Neural crest cell (in vitro differentiated cells): ENCODE results near the gene LMAN1L. TPM values are rescaled to one million over a fixed set of nuclear protein-coding genes. Genes with fewer than 3 reads are reported as not detected.

Experiments
- DNase-seq: peaks from one replicate; pipeline ENCODE4 v3.0.0; 2021; ENCODE audit warnings: low read depth, mixed read lengths, low spot score
- H3K27ac Mint-ChIP-seq: one replicate; pipeline ENCODE4 v1.8.0; 2021; ENCODE audit warnings: mild to moderate bottlenecking, mixed read lengths; ENCODE audit not compliant: unreplicated experiment
- H3K27me3 Mint-ChIP-seq: 2 replicates; pipeline ENCODE4 v1.8.0; 2021; ENCODE audit warnings: low read depth, mild to moderate bottlenecking, mixed read lengths
- H3K36me3 Mint-ChIP-seq: 2 replicates; pipeline ENCODE4 v1.8.0; 2021; ENCODE audit warnings: low read depth, mild to moderate bottlenecking, mixed read lengths
- H3K4me1 Mint-ChIP-seq: 2 replicates; pipeline ENCODE4 v1.8.0; 2021; ENCODE audit warnings: mixed read lengths
- H3K4me3 Mint-ChIP-seq: one replicate; pipeline ENCODE4 v1.8.0; 2021; ENCODE audit warnings: mild to moderate bottlenecking, mixed read lengths
- H3K9me3 Mint-ChIP-seq: 2 replicates; pipeline ENCODE4 v1.8.0; 2021; ENCODE audit warnings: mixed read lengths
- CTCF ChIP-seq: fragments of 200-600 bp; sonication (generic); conservative IDR thresholded peaks from 2 replicates; pipeline ENCODE4 v1.5.0; 2021; ENCODE audit warnings: antibody characterized with exemption, mild to moderate bottlenecking
- total RNA-seq: library from RNA; stranded (reverse); gene quantifications from 2 replicates; pipeline ENCODE4 v1.2.1, GENCODE V29; 2021

Gene LMAN1L
- total RNA-seq, 1 donor from 2014 or later = not detected

GRCh38 chr15:74857671-74858368, 45.2 kb downstream of the LMAN1L start:
- H3K9me3 Mint-ChIP-seq = no peaks in the 10 kb centered on the region
- peaks cover 2% of the 10 kb centered on the region for H3K36me3 Mint-ChIP-seq
- H3K4me3 Mint-ChIP-seq = no peak overlapping the region
- TF ChIP-seq CTCF = no peak
- no peaks in the 10 kb centered on the region for H3K27me3 Mint-ChIP-seq
- peak overlapping the region; percentile 78 for H3K27ac Mint-ChIP-seq
- DNase-seq = no peak
- H3K4me1 Mint-ChIP-seq = peaks cover 8% of the 10 kb centered on the region

- H3K4me3 Mint-ChIP-seq = no peak overlapping the region
- no peak for DNase-seq
- H3K27me3 Mint-ChIP-seq = no peaks in the 10 kb centered on the region
- H3K27ac Mint-ChIP-seq = peak overlapping the region; percentile 73
- peaks cover 8% of the 10 kb centered on the region for H3K4me1 Mint-ChIP-seq
- H3K9me3 Mint-ChIP-seq = no peaks in the 10 kb centered on the region
- peaks cover 1% of the 10 kb centered on the region for H3K36me3 Mint-ChIP-seq
- no peak for TF ChIP-seq CTCF
Observed at GRCh38 chr15:74858369-74858740, 45.7 kb downstream of the LMAN1L start.

GRCh38 chr15:74863239-74864056, 50.8 kb downstream of the LMAN1L start:
- Mint-ChIP-seq H3K27ac (peak overlapping the region; percentile 10), H3K27me3 (no peaks in the 10 kb centered on the region), H3K4me1 (peaks cover 12% of the 10 kb centered on the region), H3K9me3 (no peaks in the 10 kb centered on the region), H3K4me3 (no peak overlapping the region), H3K36me3 (peaks cover 9% of the 10 kb centered on the region)
- DNase-seq = no peak
- no peak for TF ChIP-seq CTCF

- no peak for TF ChIP-seq CTCF
- Mint-ChIP-seq H3K4me3 (peak overlapping the region; percentile 27), H3K9me3 (no peaks in the 10 kb centered on the region), H3K27me3 (no peaks in the 10 kb centered on the region), H3K36me3 (peaks cover 9% of the 10 kb centered on the region), H3K4me1 (peaks cover 8% of the 10 kb centered on the region), H3K27ac (no peak overlapping the region)
- DNase-seq = no peak
Observed at GRCh38 chr15:74864296-74864695, 51.7 kb downstream of the LMAN1L start.

GRCh38 chr15:74865316-74865715, 52.7 kb downstream of the LMAN1L start:
- peaks cover 9% of the 10 kb centered on the region for H3K36me3 Mint-ChIP-seq
- no peaks in the 10 kb centered on the region for H3K27me3 Mint-ChIP-seq
- DNase-seq = no peak
- peak overlapping the region; percentile 11 for H3K4me3 Mint-ChIP-seq
- H3K4me1 Mint-ChIP-seq = peaks cover 12% of the 10 kb centered on the region
- H3K27ac Mint-ChIP-seq = no peak overlapping the region
- no peak for TF ChIP-seq CTCF
- no peaks in the 10 kb centered on the region for H3K9me3 Mint-ChIP-seq
